Activated T-cell treated with anti-CD3 and anti-CD28 coated beads for 48 hours (primary cell): ENCODE results near the gene ATP5MG.
"Not testable (repeated sequence)": the region's sequence is repeated elsewhere in the genome, so short reads cannot be mapped to it uniquely, and the experiment has no call there.

Experiments
- DNase-seq: peaks from one replicate; pipeline ENCODE4 v3.0.0-alpha.2; 2020; ENCODE audit warnings: low read depth

The ATP5MG gene

GRCh38 chr11:118410055-118410745 is 8.8 kb downstream of the ATP5MG start:
- DNase-seq = no peak

GRCh38 chr11:118411530-118411929 is 10.1 kb downstream of the ATP5MG start:
- DNase-seq = no peak

DNA sequence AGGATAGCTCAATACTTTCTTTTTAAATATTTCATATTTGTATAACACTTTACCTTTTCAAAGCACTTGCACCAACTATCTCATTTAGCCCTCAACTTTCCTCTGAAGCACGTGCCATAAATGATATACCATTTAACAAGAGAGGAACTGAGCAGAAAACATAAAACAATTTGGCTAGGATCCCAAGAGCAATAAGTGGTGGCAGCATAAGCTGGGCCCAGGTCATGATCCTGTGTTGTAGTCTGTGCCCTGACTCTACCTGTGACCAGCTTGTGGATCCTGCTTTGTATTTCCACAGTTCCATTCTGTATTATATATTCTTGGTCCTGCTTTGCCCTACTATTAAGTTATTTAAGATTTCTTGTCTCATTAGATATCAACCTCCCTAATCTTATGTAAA is 11.5 kb downstream of the ATP5MG start:
- DNase-seq = no peak

DNA sequence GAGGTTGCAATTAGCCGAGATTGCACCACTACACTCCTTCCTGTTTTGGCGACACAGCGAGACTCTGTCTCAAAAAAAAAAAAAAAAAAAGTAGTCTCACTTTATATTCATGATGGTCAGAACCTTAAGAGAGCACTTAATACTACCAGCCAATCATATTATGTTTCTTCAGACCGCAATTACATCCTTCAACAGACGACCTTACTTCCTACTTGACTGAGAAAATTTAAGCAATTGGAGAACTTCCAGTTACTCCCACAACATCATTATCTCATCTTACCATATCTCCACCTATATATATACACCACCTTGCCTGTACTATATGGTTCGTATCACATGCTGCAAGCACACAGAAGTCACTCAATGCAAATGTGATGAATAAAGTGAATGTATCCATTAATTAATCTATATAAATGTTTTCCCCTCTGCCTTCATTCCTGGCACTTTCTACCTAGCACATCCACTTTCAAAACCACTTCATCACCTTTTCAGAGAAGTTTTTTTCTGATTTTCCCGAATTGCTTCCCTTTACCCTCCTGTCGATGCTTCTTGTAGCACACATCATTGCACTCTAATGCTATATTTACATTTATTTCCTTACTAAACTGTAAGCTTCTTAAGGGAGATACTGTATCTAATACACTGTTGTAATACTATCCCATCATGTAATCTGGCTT is 13.8 kb downstream of the ATP5MG start:
- DNase-seq = no peak

DNA sequence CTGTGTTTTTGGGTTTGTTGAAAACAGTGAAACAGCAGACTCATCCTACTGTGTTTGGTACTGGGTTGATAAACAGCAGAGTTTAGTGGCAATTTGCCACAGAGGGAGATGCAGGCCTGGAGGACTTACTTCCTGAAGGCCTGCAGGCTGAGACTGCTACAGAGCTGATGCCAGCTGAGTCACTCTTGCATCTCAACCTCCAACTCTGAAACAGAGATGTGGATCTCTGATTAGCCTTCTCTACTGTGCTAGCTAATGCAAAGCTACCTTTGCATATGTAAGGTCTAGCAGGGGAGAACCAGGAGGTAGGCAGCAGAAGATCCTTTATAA is 14.3 kb downstream of the ATP5MG start:
- no peak for DNase-seq

GRCh38 chr11:118416900-118417299 is 15.5 kb downstream of the ATP5MG start:
- DNase-seq = not testable (repeated sequence)

- no peak for DNase-seq
These were observed 16.4 kb downstream of the ATP5MG start for GRCh38 chr11:118417801-118418200.

- DNase-seq = no peak
These were observed 17.4 kb downstream of the ATP5MG start for GRCh38 chr11:118418766-118419165.

- no peak for DNase-seq
These were observed 26.3 kb downstream of the ATP5MG start for GRCh38 chr11:118427707-118428106.

- no peak for DNase-seq
These were observed 29.6 kb downstream of the ATP5MG start for GRCh38 chr11:118430956-118431355.

DNA sequence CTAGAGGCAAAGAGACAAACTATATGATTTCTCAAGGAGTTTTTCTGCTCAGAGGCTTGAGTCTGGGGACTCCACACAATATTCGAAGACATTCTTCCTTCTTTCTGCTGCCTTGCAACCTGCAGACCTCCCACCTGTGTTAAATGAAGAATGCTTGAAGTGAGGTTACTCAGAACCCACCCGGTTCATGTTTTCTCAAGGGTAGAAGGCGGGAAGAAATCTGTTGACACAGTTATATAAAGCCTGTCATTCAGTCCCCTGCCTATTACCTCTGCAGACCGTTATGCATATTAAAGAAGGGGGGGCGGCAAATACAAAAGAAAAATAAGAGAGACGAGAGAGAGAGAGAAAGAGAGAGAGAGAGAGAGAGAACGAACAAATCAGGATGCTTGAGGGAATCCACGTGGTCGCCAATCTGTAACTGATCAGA is 32.7 kb downstream of the ATP5MG start:
- no peak for DNase-seq

DNA sequence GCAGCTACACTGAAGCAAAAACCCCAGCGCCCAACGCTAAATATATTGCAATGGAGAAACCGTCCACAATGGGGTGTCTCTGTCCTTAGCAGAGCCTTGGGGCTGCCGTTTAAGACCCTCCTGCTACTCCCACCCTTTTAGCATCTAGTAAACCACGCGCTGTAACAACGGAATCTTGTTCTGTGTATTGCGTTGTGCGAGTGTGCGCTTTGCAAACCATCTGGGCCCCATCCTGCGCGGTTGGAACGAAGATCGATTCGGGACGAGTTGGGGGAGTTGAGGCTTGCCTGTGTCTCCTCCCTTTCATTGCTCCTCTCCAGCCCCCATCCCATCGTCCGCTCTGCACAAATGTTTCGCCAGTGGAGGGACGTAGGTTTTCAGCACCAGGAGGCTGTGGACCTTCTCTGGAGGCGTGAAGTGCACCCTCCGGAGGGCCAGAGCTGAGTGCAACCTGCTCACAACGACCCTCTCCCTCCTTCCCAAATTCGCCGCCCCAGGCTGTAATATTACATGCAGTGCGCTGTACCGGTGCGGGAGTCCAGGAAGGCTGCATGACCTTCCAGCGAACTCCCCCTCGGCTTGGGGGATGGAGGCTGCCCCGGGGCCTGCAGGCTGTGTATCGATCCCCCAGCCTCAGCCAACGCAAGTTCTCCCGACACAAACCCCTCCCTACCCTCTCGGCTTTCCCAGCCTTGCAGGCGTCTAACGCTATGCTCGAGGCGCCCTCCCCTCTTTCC is 33.3 kb downstream of the ATP5MG start:
- DNase-seq = peak; percentile 30

DNA sequence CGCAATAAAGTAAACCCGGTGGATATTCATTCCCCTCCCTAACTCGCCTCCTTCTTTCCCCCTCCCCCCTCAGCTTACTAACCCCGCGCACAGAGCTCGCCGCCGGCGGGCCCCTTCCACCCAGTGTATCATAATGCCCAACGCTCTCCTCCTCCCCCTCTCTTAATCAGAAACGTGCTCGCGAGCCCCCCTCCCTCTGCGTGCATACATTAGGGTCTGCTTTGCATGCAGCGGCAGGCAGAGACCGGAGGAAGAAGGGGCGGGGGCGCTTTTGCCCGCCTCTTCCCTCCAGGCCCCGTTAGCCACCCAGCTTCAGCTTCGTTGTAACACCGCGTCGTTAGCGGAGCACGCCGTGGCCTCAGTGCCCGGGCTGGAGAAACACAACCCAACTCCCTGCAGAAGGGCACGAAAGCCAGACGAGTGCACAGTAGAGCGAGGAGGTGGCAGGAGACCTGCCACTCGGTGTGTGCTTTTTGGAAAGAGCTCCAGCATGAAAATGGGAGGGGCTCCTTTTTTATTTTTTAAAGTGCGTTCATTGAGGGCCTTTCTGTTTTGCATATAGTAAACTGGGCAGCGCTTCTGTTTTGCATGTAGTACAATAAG is 34.0 kb downstream of the ATP5MG start:
- peak; percentile 61 for DNase-seq

GRCh38 chr11:118435893-118436624 is 34.7 kb downstream of the ATP5MG start, which contains the start of gene KMT2A:
TSS of gene KMT2A (plus strand) at chr11:118436492. CDS start at chr11:118436513, 21 bp downstream.
- peak; percentile 96 for DNase-seq

DNA sequence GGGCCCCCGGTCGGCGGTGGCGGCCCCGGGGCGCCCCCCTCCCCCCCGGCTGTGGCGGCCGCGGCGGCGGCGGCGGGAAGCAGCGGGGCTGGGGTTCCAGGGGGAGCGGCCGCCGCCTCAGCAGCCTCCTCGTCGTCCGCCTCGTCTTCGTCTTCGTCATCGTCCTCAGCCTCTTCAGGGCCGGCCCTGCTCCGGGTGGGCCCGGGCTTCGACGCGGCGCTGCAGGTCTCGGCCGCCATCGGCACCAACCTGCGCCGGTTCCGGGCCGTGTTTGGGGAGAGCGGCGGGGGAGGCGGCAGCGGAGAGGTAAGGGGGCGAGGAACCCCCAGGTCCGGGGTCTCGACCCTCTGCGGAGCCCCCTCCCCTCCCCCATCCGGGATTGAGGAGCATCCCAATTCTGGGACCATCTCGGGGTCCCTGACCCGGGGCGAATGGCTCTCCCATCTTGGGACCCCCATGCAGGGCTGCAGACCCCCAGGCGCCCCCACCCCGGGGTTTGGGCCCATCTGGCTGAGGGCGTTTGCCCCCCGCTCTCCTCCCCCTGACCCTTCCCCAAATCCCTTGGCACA is 35.3 kb downstream of the ATP5MG start:
- DNase-seq = no peak

GRCh38 chr11:118437208-118438125 is 36.1 kb downstream of the ATP5MG start:
- peak; percentile 25 for DNase-seq

DNA sequence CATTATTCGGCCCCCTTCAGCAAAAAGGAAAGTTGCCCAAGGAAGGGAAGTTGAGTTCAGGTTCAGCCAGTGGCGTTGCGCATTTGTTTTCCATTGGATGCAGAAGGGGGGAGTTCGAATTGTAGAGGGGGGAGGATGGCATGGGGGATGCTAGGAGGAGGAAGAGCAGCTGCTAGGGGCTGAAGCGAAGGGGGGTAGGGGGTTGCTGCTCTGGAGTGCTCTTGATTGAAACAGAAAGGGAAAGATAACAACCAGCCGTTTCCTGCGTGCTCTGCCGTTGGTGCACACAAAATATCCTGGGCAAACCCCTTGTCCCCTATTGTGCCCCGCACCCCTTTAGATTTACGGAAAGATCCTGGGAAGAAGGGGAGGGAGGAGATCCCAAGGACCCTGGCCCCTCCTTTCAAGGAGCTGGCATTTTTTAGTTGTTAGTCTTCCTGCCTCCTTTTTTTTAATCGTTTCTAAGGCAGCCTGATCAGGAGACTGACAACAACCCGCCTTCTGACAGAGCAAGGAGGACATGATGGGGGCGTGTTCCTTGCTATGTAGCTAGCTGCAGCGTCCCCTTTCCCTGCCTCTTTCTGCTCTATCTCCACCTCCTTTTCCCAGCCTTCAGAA is 37.0 kb downstream of the ATP5MG start:
- DNase-seq = peak; percentile 21

DNA sequence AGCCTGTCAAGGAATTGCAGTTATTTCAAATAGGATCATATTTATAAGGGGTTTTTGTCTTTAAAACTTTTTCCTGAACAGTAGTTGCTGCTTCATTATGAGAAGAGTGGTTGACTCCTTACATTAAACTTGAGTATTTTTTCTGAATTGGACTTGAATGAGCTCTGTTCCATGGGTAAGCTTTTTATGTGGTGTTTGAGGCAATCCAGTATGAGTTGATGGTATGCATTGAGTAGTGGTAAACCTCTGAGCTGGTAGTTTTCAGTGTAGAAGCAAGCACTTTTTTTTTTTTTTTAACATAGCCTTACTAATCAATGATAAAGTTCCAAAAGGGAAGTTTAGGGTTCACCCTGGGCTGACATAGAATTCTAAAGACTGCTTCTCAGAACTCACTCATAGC is 38.2 kb downstream of the ATP5MG start:
- no peak for DNase-seq

- no peak for DNase-seq
These were observed 40.4 kb downstream of the ATP5MG start for GRCh38 chr11:118441770-118442275.

DNA sequence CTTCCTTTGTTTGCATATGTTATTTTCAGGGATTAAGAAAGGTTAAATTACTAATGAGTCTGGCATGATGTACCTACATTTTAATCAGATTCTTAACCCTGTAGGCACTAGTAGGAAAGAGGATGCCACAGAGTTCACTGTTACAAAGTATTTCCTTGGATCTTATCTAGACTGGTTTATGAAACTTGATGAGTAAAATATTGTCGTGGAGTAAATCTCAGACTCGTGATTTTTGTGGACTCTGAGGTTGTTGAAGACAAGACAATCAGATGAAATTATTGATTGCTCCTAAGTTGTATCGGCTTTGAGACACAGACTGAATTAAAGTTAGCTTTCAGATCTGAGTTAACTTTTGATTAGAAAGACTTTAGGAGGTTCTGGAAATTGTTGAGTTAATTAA is 40.9 kb downstream of the ATP5MG start:
- DNase-seq = no peak
